Measurements from ENCODE around the gene MST1. TPM values are rescaled to one million over a fixed set of nuclear protein-coding genes. Genes with fewer than 3 reads are reported as not detected.

Gene MST1
- total RNA-seq, 1 experiment from 2014 or later, result 1.7 TPM

GRCh38 chr3:49653621-49654020 lies 35.7 kb downstream of the MST1 start:
- Histone ChIP-seq H3K4me1 (ENCODE audit: insufficient read depth, low read length) (no peaks in the 10 kb centered on the region), H3K27ac (ENCODE audit: low read length) (no peak overlapping the region), H3K79me2 (ENCODE audit: low read length) (no peaks in the 10 kb centered on the region), H4K20me1 (ENCODE audit: low read length) (no peaks in the 10 kb centered on the region), H3K9ac (ENCODE audit: low read length) (no peak overlapping the region), H3K9me3 (ENCODE audit: low read length) (no peaks in the 10 kb centered on the region), H3K4me3 (ENCODE audit: low read length) (no peak overlapping the region), H2AFZ (ENCODE audit: low read length) (no peak overlapping the region), H3K27me3 (ENCODE audit: low read length) (no peaks in the 10 kb centered on the region), H3K36me3 (ENCODE audit: low read depth, low read length) (no peaks in the 10 kb centered on the region), H3F3A (ENCODE audit: low read length, unreplicated experiment) (no peaks in the 10 kb centered on the region), H3K4me2 (ENCODE audit: low read length) (no peak overlapping the region), H3K9me2 (replicated peaks; ENCODE audit: low read length) (no peaks in the 10 kb centered on the region)
- CTCF ChIA-PET, result no interaction called here
- no TSS peak for BruUV-seq (replicated peaks)
- no peak for ATAC-seq
- TF ChIP-seq EZH2 (IDR thresholded peaks at IDR 0.05; ENCODE audit: low read length, unreplicated experiment) (no peak), CTCF (conservative IDR thresholded peaks at IDR 0.05; ENCODE audit: low read depth, low read length) (no peak), EZH2phosphoT487 (IDR thresholded peaks at IDR 0.05; ENCODE audit: borderline replicate concordance, low read length) (no peak)
- POLR2A ChIA-PET (ENCODE audit: unreplicated experiment), result no interaction called here
- intact Hi-C loops (cut with micrococcal nuclease), result no loop called here
- no peak for DNase-seq

GRCh38 chr3:49652903-49653415 lies 36.3 kb downstream of the MST1 start:
- CTCF ChIA-PET, result no interaction called here
- H3K9me2 ChIP-seq (replicated peaks; ENCODE audit: low read length), result no peaks in the 10 kb centered on the region
- no peak overlapping the region for H3K9ac ChIP-seq (ENCODE audit: low read length)
- H3K4me2 ChIP-seq (ENCODE audit: low read length), result no peak overlapping the region
- no peaks in the 10 kb centered on the region for H3K79me2 ChIP-seq (ENCODE audit: low read length)
- peaks cover under 1% of the 10 kb centered on the region; the same call in 1 of the 2 replicates for H3K4me1 ChIP-seq (ENCODE audit: insufficient read depth, low read length)
- no TSS peak for BruUV-seq (replicated peaks)
- no peak overlapping the region for H2AFZ ChIP-seq (ENCODE audit: low read length)
- no peak overlapping the region for H3K4me3 ChIP-seq (ENCODE audit: low read length)
- no peaks in the 10 kb centered on the region for H3K27me3 ChIP-seq (ENCODE audit: low read length)
- H3K27ac ChIP-seq (ENCODE audit: low read length), result no peak overlapping the region
- TF ChIP-seq EZH2 (IDR thresholded peaks at IDR 0.05; ENCODE audit: low read length, unreplicated experiment) (no peak), EZH2phosphoT487 (IDR thresholded peaks at IDR 0.05; ENCODE audit: borderline replicate concordance, low read length) (no peak), CTCF (conservative IDR thresholded peaks at IDR 0.05; ENCODE audit: low read depth, low read length) (no peak)
- POLR2A ChIA-PET (ENCODE audit: unreplicated experiment), result no interaction called here
- no peaks in the 10 kb centered on the region for H3K9me3 ChIP-seq (ENCODE audit: low read length)
- ATAC-seq, result no peak
- no peaks in the 10 kb centered on the region for H4K20me1 ChIP-seq (ENCODE audit: low read length)
- intact Hi-C loops (cut with micrococcal nuclease), result no loop called here
- DNase-seq, result no peak
- H3F3A ChIP-seq (ENCODE audit: low read length, unreplicated experiment), result no peaks in the 10 kb centered on the region
- no peaks in the 10 kb centered on the region for H3K36me3 ChIP-seq (ENCODE audit: low read depth, low read length)

GRCh38 chr3:49652218-49652902 lies 36.9 kb downstream of the MST1 start:
- intact Hi-C loops (cut with micrococcal nuclease), result no loop called here
- Histone ChIP-seq H3K27ac (ENCODE audit: low read length) (no peak overlapping the region), H3K79me2 (ENCODE audit: low read length) (no peaks in the 10 kb centered on the region), H3K27me3 (ENCODE audit: low read length) (no peaks in the 10 kb centered on the region), H3F3A (ENCODE audit: low read length, unreplicated experiment) (no peaks in the 10 kb centered on the region), H3K9me2 (replicated peaks; ENCODE audit: low read length) (no peaks in the 10 kb centered on the region), H3K4me2 (ENCODE audit: low read length) (no peak overlapping the region), H2AFZ (ENCODE audit: low read length) (no peak overlapping the region), H4K20me1 (ENCODE audit: low read length) (no peaks in the 10 kb centered on the region), H3K9me3 (ENCODE audit: low read length) (no peaks in the 10 kb centered on the region), H3K4me1 (ENCODE audit: insufficient read depth, low read length) (peaks cover 5% of the 10 kb centered on the region; the same call in 1 of the 2 replicates), H3K36me3 (ENCODE audit: low read depth, low read length) (no peaks in the 10 kb centered on the region), H3K9ac (ENCODE audit: low read length) (no peak overlapping the region), H3K4me3 (ENCODE audit: low read length) (no peak overlapping the region)
- CTCF ChIA-PET, result no interaction called here
- TF ChIP-seq EZH2 (IDR thresholded peaks at IDR 0.05; ENCODE audit: low read length, unreplicated experiment) (no peak), CTCF (conservative IDR thresholded peaks at IDR 0.05; ENCODE audit: low read depth, low read length) (no peak)
- BruUV-seq (replicated peaks), result no TSS peak
- POLR2A ChIA-PET (ENCODE audit: unreplicated experiment), result interaction anchor here (0.6 kb wide), 1 partner anchor 1833 kb away, joined by 3 read pairs; no protein-coding TSS in a partner anchor
- DNase-seq (no peak), ATAC-seq (no peak)
